WI38 (cell line): ENCODE measurements around the gene BCOR.

Experiments used
- H3K4me3 ChIP-seq: 2 replicates; pipeline ENCODE4 v1.5.1; 2011; ENCODE audit warnings: low read depth, mild to moderate bottlenecking, control low read depth, low read length
- CTCF ChIP-seq: IDR thresholded peaks from 2 replicates; pipeline ENCODE4 v1.5.1; 2012; ENCODE audit warnings: low read depth, mild to moderate bottlenecking, control low read depth, low read length

Gene BCOR

GRCh38 chrX:40105835-40106675 lies 8.3 kb upstream of the BCOR start:
- TF ChIP-seq CTCF, result no peak
- peak overlapping the region; percentile 54 for H3K4me3 ChIP-seq

- TF ChIP-seq CTCF, result no peak
Measured at GRCh38 chrX:40104985-40105834, 7.5 kb upstream of the BCOR start.

GRCh38 chrX:40104630-40104984 lies 6.8 kb upstream of the BCOR start:
- H3K4me3 ChIP-seq, result peak overlapping the region; percentile 54
- no peak for TF ChIP-seq CTCF

More at GRCh38 chrX:40104985-40105834, 7.5 kb upstream of the BCOR start:
- H3K4me3 ChIP-seq, result peak overlapping the region; percentile 54

GRCh38 chrX:40103565-40104323 lies 6.0 kb upstream of the BCOR start:
- H3K4me3 ChIP-seq, result no peak overlapping the region
- TF ChIP-seq CTCF, result no peak

- no peak for TF ChIP-seq CTCF
- no peak overlapping the region for H3K4me3 ChIP-seq
Measured at GRCh38 chrX:40102393-40103381, 4.9 kb upstream of the BCOR start.

GRCh38 chrX:40101430-40101802 lies 3.7 kb upstream of the BCOR start:
- no peak overlapping the region for H3K4me3 ChIP-seq
- no peak for TF ChIP-seq CTCF
